Ishikawa (cell line): ENCODE data around the gene PTPRA.

ENCODE experiments used
- CREB1 ChIP-seq: IDR thresholded peaks from 2 replicates; pipeline ENCODE4 v1.6.1; 2012; ENCODE audit warnings: low read depth
- EP300 ChIP-seq: IDR thresholded peaks from 2 replicates; pipeline ENCODE4 v1.6.1; 2012; ENCODE audit warnings: borderline replicate concordance
- FOXM1 ChIP-seq: IDR thresholded peaks from 2 replicates; pipeline ENCODE4 v1.6.1; 2012; ENCODE audit warnings: low read depth, borderline replicate concordance
- MAX ChIP-seq: IDR thresholded peaks from 2 replicates; pipeline ENCODE4 v1.6.1; 2012
- NFIC ChIP-seq: IDR thresholded peaks from 2 replicates; pipeline ENCODE4 v1.6.1; 2012
- RAD21 ChIP-seq: IDR thresholded peaks from 2 replicates; pipeline ENCODE4 v1.6.1; 2012; ENCODE audit warnings: low read depth
- TAF1 ChIP-seq: IDR thresholded peaks from 2 replicates; pipeline ENCODE4 v1.6.1; 2012; ENCODE audit warnings: low read depth, mild to moderate bottlenecking
- YY1 ChIP-seq: IDR thresholded peaks from 2 replicates; pipeline ENCODE4 v1.6.1; 2012; ENCODE audit warnings: low read depth
- ZBTB7A ChIP-seq: IDR thresholded peaks from 2 replicates; pipeline ENCODE4 v1.6.1; 2012; ENCODE audit warnings: low read depth

GRCh38 chr20:3071266-3071609, 198.0 kb downstream of the PTPRA start:
- no peak for TF ChIP-seq ZBTB7A
- no peak for TF ChIP-seq TAF1
- TF ChIP-seq CREB1 = no peak
- no peak for TF ChIP-seq YY1
- TF ChIP-seq FOXM1 = no peak
- no peak for TF ChIP-seq MAX
- TF ChIP-seq EP300 = no peak
- TF ChIP-seq RAD21 = no peak
- no peak for TF ChIP-seq NFIC
